ENCODE measurements around the gene RPL32. TPM values are rescaled to one million over a fixed set of nuclear protein-coding genes. Genes with fewer than 3 reads are reported as not detected.
"Not testable (repeated sequence)": the region's sequence is repeated elsewhere in the genome, so short reads cannot be mapped to it uniquely, and the experiment has no call there.

The RPL32 gene
- polyA plus RNA-seq, 3 donors = 932 to 1,052 (median 942) TPM

DNA sequence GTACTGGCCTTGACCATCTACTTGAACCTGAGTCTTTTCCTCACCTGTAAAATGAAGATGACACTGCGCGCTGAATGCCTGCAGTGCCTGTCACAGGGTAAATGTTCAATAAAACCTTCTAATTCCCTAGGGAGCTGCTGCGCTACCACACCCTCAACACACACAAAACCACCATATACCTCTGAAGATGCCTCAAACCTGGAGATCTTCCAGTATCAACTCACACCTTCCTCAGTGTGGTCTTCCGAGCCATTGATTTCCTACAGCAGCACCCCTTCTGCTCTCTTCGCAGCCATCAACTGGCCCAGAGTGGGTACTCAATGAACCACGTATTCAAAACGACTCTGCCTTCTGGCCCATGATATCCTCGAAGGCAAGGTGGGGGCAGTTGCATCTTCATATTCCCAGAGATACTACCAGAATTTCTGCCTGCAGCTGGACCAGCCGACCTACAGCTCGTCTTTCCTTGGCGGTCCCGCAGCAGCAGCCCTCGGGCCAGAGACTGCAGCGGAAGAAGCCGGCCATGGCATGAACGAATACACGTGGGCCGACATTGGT, 695 bp downstream of the RPL32 start:
- WGBS (ENCODE audit: insufficient coverage) = 14% methylated on average over 18 of the region's 18 CpGs
- H2AFZ ChIP-seq (ENCODE audit: insufficient read depth, low read depth, low read length, poor library complexity, severe bottlenecking) = peak overlapping the region; percentile 84
- H3K4me3 Mint-ChIP-seq = peak overlapping the region; percentile 96 to 97

DNA sequence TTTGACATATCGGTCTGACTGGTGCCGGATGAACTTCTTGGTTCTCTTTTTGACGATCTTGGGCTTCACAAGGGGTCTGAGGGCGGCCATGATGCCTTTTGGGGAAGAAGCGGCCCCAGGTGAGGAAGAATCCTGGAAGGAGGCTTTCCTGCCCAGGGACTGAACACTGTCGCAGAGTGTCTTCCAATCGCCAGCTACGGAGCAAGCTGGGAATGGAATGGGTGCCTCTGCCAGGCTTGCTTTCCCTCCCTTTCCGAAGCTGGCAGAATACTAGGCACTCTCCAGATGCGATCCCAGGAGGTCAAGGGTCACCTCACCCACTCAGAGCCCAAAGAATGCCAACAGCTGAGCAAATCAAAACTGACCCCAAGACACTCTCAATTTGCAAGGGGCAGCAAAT, 1.2 kb downstream of the RPL32 start:
- Histone ChIP-seq H3K79me2 (ENCODE audit: insufficient read depth, low read length) (peaks cover 43% of the 10 kb centered on the region), H3K36me3 (replicated peaks in 1 of 2; ENCODE audit: control insufficient read depth in 1 of 2, insufficient read depth in 2 of 2, low read length in 2 of 2) (peaks cover 46 to 47% of the 10 kb centered on the region in 2 donors), H3K4me1 (ENCODE audit: control insufficient read depth in 1 of 2, insufficient read depth in 2 of 2, low read length in 2 of 2) (peaks cover 16 to 22% of the 10 kb centered on the region in 2 donors), H3K4me2 (replicated peaks; ENCODE audit: extremely low read depth, low read length, poor library complexity, severe bottlenecking) (peak overlapping the region; percentile 88), H3K27ac (ENCODE audit: low read depth in 1 of 2, low read length in 2 of 2) (peak overlapping the region in 1 of 2 donors; percentile 98), H3K9ac (ENCODE audit: insufficient read depth, low read length, poor library complexity, severe bottlenecking) (peak overlapping the region; percentile 93), H3K4me3 (replicated peaks in 1 of 3; ENCODE audit: low read depth in 2 of 3, low read length in 3 of 3) (peak overlapping the region; percentile 84 to 95 (median 85)), H4K20me1 (ENCODE audit: insufficient read depth, low read length) (peaks cover 55% of the 10 kb centered on the region)
- H3K9me3 ChIP-seq (replicated peaks in 1 of 2; ENCODE audit: control insufficient read depth in 1 of 2, insufficient read depth in 1 of 2, low read length in 2 of 2); H3K27me3 ChIP-seq (ENCODE audit: control insufficient read depth in 2 of 2, insufficient read depth in 2 of 2, low read length in 2 of 2); H2AFZ ChIP-seq (ENCODE audit: insufficient read depth, low read depth, low read length, poor library complexity, severe bottlenecking); DNase-seq; H3K27me3 Mint-ChIP-seq (ENCODE audit: low read depth in 3 of 3); H3K9me3 Mint-ChIP-seq: not testable (repeated sequence)
- H3K27ac Mint-ChIP-seq = peak overlapping the region in 6 of 7 donors; percentile 1 to 100 (median 98)
- peaks cover 42% of the 10 kb centered on the region for H3K4me1 Mint-ChIP-seq
- 66% methylated on average over 4 of the region's 10 CpGs for WGBS (ENCODE audit: insufficient coverage)
- peak overlapping the region; percentile 96 to 97 for H3K4me3 Mint-ChIP-seq
- H3K36me3 Mint-ChIP-seq = peaks cover 49% of the 10 kb centered on the region in 2 donors
- intact Hi-C loops (cut with micrococcal nuclease) = loop anchor here in 1 of 2 donors (5.0 kb wide), 1 partner anchor 283 kb away; the partner anchor contains the start of gene MKRN2

More for the DNA sequence above, 695 bp downstream of the RPL32 start:
- H4K20me1 ChIP-seq (ENCODE audit: insufficient read depth, low read length) = peaks cover 50% of the 10 kb centered on the region
- H3K4me2 ChIP-seq (replicated peaks; ENCODE audit: extremely low read depth, low read length, poor library complexity, severe bottlenecking) = peak overlapping the region; percentile 88
- H3K9me3 Mint-ChIP-seq = no peaks in the 10 kb centered on the region
- H3K27ac ChIP-seq (ENCODE audit: low read depth in 1 of 2, low read length in 2 of 2) = peak overlapping the region; percentile 88 to 98
- peaks cover 16 to 22% of the 10 kb centered on the region in 2 donors for H3K4me1 ChIP-seq (ENCODE audit: control insufficient read depth in 1 of 2, insufficient read depth in 2 of 2, low read length in 2 of 2)
- peaks cover 42% of the 10 kb centered on the region for H3K4me1 Mint-ChIP-seq
- intact Hi-C loops (cut with micrococcal nuclease) = loop anchor here in 1 of 2 donors (5.0 kb wide), 1 partner anchor 283 kb away; the partner anchor contains the start of gene MKRN2
- H3K9ac ChIP-seq (ENCODE audit: insufficient read depth, low read length, poor library complexity, severe bottlenecking) = peak overlapping the region; percentile 93
- TF ChIP-seq, protein P1, sequence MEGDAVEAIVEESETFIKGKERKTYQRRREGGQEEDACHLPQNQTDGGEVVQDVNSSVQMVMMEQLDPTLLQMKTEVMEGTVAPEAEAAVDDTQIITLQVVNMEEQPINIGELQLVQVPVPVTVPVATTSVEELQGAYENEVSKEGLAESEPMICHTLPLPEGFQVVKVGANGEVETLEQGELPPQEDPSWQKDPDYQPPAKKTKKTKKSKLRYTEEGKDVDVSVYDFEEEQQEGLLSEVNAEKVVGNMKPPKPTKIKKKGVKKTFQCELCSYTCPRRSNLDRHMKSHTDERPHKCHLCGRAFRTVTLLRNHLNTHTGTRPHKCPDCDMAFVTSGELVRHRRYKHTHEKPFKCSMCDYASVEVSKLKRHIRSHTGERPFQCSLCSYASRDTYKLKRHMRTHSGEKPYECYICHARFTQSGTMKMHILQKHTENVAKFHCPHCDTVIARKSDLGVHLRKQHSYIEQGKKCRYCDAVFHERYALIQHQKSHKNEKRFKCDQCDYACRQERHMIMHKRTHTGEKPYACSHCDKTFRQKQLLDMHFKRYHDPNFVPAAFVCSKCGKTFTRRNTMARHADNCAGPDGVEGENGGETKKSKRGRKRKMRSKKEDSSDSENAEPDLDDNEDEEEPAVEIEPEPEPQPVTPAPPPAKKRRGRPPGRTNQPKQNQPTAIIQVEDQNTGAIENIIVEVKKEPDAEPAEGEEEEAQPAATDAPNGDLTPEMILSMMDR (IDR thresholded peaks at IDR 0.05) = no peak
- H3K9me3 ChIP-seq (replicated peaks in 1 of 2; ENCODE audit: control insufficient read depth in 1 of 2, insufficient read depth in 1 of 2, low read length in 2 of 2) = no peaks in the 10 kb centered on the region
- peaks cover 41 to 42% of the 10 kb centered on the region in 2 donors for H3K36me3 ChIP-seq (replicated peaks in 1 of 2; ENCODE audit: control insufficient read depth in 1 of 2, insufficient read depth in 2 of 2, low read length in 2 of 2)
- DNase-seq = peak; percentile 21 to 34 (median 32)
- no peaks in the 10 kb centered on the region for H3K27me3 ChIP-seq (ENCODE audit: control insufficient read depth in 2 of 2, insufficient read depth in 2 of 2, low read length in 2 of 2)
- H3K4me3 ChIP-seq (replicated peaks in 1 of 3; ENCODE audit: low read depth in 2 of 3, low read length in 3 of 3) = peak overlapping the region; percentile 84 to 95 (median 85)
- H3K36me3 Mint-ChIP-seq = peaks cover 44% of the 10 kb centered on the region in 2 donors
- peaks cover 0 to 2% (median 0%) of the 10 kb centered on the region in 3 donors for H3K27me3 Mint-ChIP-seq (ENCODE audit: low read depth in 3 of 3)
- peaks cover 43% of the 10 kb centered on the region for H3K79me2 ChIP-seq (ENCODE audit: insufficient read depth, low read length)
- H3K27ac Mint-ChIP-seq = peak overlapping the region; percentile 97 to 100 (median 99)
